CD14-positive monocyte (primary cell): ENCODE results near the gene SERTAD2. TPM values are rescaled to one million over a fixed set of nuclear protein-coding genes. Genes with fewer than 3 reads are reported as not detected.

Source experiments
- DNase-seq, 3 donors: peaks; one replicate each; pipeline ENCODE4 v3.0.0-alpha.2; 2011 to 2022
- H2AFZ ChIP-seq: 2 replicates; pipeline ENCODE4 v1.6.0; 2012; ENCODE audit warnings: mild to moderate bottlenecking, low read depth, low read length, inconsistent platforms; ENCODE audit not compliant: insufficient read depth, poor library complexity, severe bottlenecking
- H3K27ac ChIP-seq, 2 donors: 1 replicate in 1 of 2; 2 replicates in 1 of 2; pipeline ENCODE4 v1.5.1; 2012 to 2013; ENCODE audit warnings: low read length in 2 of 2, control low read depth in 1 of 2, inconsistent platforms in 1 of 2, low read depth in 1 of 2, mild to moderate bottlenecking in 1 of 2
- H3K27me3 ChIP-seq, 2 donors: one replicate each; pipeline versions ENCODE4 v1.6.0 to v1.6.1; 2011 to 2013; ENCODE audit warnings: low read length in 2 of 2; ENCODE audit not compliant: control insufficient read depth in 2 of 2, insufficient read depth in 2 of 2
- H3K36me3 ChIP-seq, 2 donors: replicated peaks in 1 of 2; 1 replicate in 1 of 2; 2 replicates in 1 of 2; pipeline versions ENCODE4 v1.5.1 to v1.6.1; 2012 to 2013; ENCODE audit warnings: low read length in 2 of 2, control low read depth in 1 of 2, inconsistent platforms in 1 of 2, mild to moderate bottlenecking in 1 of 2; ENCODE audit not compliant: insufficient read depth in 2 of 2, control insufficient read depth in 1 of 2
- H3K4me1 ChIP-seq, 2 donors: 1 replicate in 1 of 2; 2 replicates in 1 of 2; pipeline versions ENCODE4 v1.5.1 to v1.6.1; 2012 to 2013; ENCODE audit warnings: low read length in 2 of 2, control low read depth in 1 of 2, inconsistent platforms in 1 of 2, mild to moderate bottlenecking in 1 of 2, moderate library complexity in 1 of 2; ENCODE audit not compliant: insufficient read depth in 2 of 2, control insufficient read depth in 1 of 2
- H3K4me2 ChIP-seq: replicated peaks from 2 replicates; pipeline ENCODE3; 2012; ENCODE audit warnings: low read length, moderate library complexity, mild to moderate bottlenecking; ENCODE audit not compliant: poor library complexity, severe bottlenecking; ENCODE audit errors: extremely low read depth
- H3K4me3 ChIP-seq, 3 experiments: fragments of 200-600 bp in 1 of 3; sonication (generic) in 1 of 3; replicated peaks in 1 of 3; 1 replicate in 2 of 3; 2 replicates in 1 of 3; pipeline ENCODE4 v1.5.1; 2011 to 2013; ENCODE audit warnings: low read length in 3 of 3, mild to moderate bottlenecking in 3 of 3, control low read depth in 2 of 3, low read depth in 2 of 3, inconsistent platforms in 1 of 3, moderate library complexity in 1 of 3
- H3K79me2 ChIP-seq: 2 replicates; pipeline ENCODE4 v1.6.0; 2012; ENCODE audit warnings: mild to moderate bottlenecking, control low read depth, inconsistent platforms, low read length, moderate library complexity; ENCODE audit not compliant: insufficient read depth
- H3K9ac ChIP-seq: 2 replicates; pipeline ENCODE4 v1.6.0; 2017; ENCODE audit warnings: low read length, mild to moderate bottlenecking; ENCODE audit not compliant: insufficient read depth, poor library complexity, severe bottlenecking
- H3K9me3 ChIP-seq, 2 donors: replicated peaks in 1 of 2; 1 replicate in 1 of 2; 2 replicates in 1 of 2; pipeline versions ENCODE4 v1.5.1 to v1.6.1; 2012 to 2013; ENCODE audit warnings: low read length in 2 of 2, control low read depth in 1 of 2; ENCODE audit not compliant: control insufficient read depth in 1 of 2, insufficient read depth in 1 of 2
- H4K20me1 ChIP-seq: 2 replicates; pipeline ENCODE4 v1.6.0; 2012; ENCODE audit warnings: mild to moderate bottlenecking, low read length, control low read depth, moderate library complexity; ENCODE audit not compliant: insufficient read depth
- H3K27ac Mint-ChIP-seq, 7 donors: one replicate each; pipeline ENCODE4 v1.8.0; 2020; ENCODE audit warnings: mild to moderate bottlenecking in 7 of 7, mixed read lengths in 7 of 7, moderate library complexity in 6 of 7, inconsistent platforms in 2 of 7
- H3K27me3 Mint-ChIP-seq, 3 donors: one replicate each; pipeline ENCODE4 v1.8.0; 2021 to 2022; ENCODE audit warnings: low read depth in 3 of 3, mild to moderate bottlenecking in 3 of 3, mixed read lengths in 3 of 3, moderate library complexity in 3 of 3, inconsistent platforms in 1 of 3
- H3K36me3 Mint-ChIP-seq, 2 donors: one replicate each; pipeline ENCODE4 v1.8.0; 2020; ENCODE audit warnings: mixed read lengths in 2 of 2, inconsistent platforms in 1 of 2, mild to moderate bottlenecking in 1 of 2
- H3K4me1 Mint-ChIP-seq: one replicate; pipeline ENCODE4 v1.8.0; 2020; ENCODE audit warnings: mild to moderate bottlenecking, mixed read lengths
- H3K4me3 Mint-ChIP-seq, 2 donors: one replicate each; pipeline ENCODE4 v1.8.0; 2020; ENCODE audit warnings: mild to moderate bottlenecking in 2 of 2, mixed read lengths in 2 of 2, moderate library complexity in 1 of 2
- H3K9me3 Mint-ChIP-seq, 7 donors: one replicate each; pipeline ENCODE4 v1.8.0; 2020 to 2022; ENCODE audit warnings: mixed read lengths in 7 of 7, mild to moderate bottlenecking in 6 of 7, moderate library complexity in 6 of 7, inconsistent platforms in 2 of 7
- WGBS: methylation state at CpG from one replicate; pipeline ENCODE4 v1.1.5; 2013; ENCODE audit warnings: missing lambda C conversion rate; ENCODE audit not compliant: insufficient coverage; 5-methylcytosine and 5-hydroxymethylcytosine counted together
- intact Hi-C, 2 donors: fragments of 100-400 bp; cut with micrococcal nuclease; formaldehyde crosslinking; loops; one replicate each; pipeline versions ENCODE4 v1.15.0 to v1.15.1; 2023
- polyA plus RNA-seq, 3 donors: library from polyadenylated mRNA; depleted of rRNA in 1 of 3; unstranded in 2 of 3; stranded (reverse) in 1 of 3; fragments of 300-500 nt in 2 of 3; fragments of >200 nt in 1 of 3; fragmentation: Illumina TruSeq in 2 of 3; gene quantifications; 1 replicate in 2 of 3; 2 replicates in 1 of 3; pipeline ENCODE4 v1.2.3, GENCODE V29; 2012 to 2021
- TF ChIP-seq, protein P1 (sequence below): fragments of 200-600 bp; IDR thresholded peaks from one replicate; pipeline ENCODE4 v1.8.0; 2022; ENCODE audit warnings: antibody characterized with exemption, mild to moderate bottlenecking

The SERTAD2 gene
- polyA plus RNA-seq, 3 donors = 8.5 to 68.7 (median 8.8) TPM

DNA sequence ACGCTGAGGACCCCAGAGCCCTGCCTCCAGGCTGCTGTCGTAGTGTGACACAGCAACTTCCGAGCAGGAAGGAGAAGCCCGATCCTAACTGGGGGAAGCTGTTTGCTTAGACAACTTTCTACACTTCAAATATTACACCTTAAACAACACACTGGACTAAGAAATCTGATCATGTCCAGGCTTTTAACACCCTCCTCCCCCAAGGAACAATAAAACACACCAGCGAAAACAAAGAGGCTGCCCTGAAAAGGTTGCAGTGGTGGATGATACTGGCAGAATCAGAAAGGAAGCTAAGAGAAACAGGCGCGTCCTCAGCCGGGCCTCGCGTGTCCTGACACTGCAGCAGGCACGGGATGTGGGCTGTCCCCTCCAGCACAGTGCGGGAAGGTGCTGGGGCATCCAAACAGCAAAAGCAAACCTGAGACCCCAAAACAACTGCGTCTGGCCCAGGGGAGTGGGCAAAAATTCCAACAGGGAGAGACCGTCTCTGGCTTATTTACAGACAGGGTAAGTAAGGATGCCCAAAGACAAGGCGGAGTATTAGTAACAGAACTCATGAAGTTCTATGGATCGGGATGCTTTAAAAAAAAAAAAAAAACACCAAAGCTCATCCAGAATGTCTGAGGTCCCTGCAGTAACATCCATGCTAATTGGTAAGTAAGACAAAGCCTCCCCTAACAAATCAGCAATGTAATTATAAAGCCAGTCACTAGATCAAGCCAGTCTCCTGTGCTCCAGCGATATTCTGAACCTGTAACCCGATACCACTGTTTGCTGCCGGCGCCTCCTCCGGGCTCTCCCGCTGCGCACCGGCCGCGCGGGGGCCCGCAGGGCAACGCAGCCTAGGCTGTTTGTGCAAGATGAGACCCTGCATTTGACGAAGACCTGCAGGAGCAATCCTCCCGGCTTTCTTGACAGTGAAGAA lies 9.0 kb downstream of the SERTAD2 start:
- Mint-ChIP-seq H3K27me3 (no peaks in the 10 kb centered on the region), H3K4me3 (peak overlapping the region; percentile 88 to 96), H3K9me3 (peaks cover 0 to 5% (median 0%) of the 10 kb centered on the region in 7 donors), H3K36me3 (peaks cover 9 to 12% of the 10 kb centered on the region in 2 donors), H3K27ac (peak overlapping the region; percentile 96 to 99 (median 99)), H3K4me1 (peaks cover 90% of the 10 kb centered on the region)
- H3K27ac ChIP-seq = peak overlapping the region; percentile 97 to 98
- peaks cover 47 to 59% of the 10 kb centered on the region in 2 donors for H3K4me1 ChIP-seq
- H2AFZ ChIP-seq = peak overlapping the region; percentile 18
- H3K36me3 ChIP-seq = peaks cover 0 to 7% of the 10 kb centered on the region in 2 donors
- TF ChIP-seq, protein P1, sequence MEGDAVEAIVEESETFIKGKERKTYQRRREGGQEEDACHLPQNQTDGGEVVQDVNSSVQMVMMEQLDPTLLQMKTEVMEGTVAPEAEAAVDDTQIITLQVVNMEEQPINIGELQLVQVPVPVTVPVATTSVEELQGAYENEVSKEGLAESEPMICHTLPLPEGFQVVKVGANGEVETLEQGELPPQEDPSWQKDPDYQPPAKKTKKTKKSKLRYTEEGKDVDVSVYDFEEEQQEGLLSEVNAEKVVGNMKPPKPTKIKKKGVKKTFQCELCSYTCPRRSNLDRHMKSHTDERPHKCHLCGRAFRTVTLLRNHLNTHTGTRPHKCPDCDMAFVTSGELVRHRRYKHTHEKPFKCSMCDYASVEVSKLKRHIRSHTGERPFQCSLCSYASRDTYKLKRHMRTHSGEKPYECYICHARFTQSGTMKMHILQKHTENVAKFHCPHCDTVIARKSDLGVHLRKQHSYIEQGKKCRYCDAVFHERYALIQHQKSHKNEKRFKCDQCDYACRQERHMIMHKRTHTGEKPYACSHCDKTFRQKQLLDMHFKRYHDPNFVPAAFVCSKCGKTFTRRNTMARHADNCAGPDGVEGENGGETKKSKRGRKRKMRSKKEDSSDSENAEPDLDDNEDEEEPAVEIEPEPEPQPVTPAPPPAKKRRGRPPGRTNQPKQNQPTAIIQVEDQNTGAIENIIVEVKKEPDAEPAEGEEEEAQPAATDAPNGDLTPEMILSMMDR = no peak
- intact Hi-C loops = loop anchor here (5.0 to 10.0 kb wide), 3 partner anchors 37 to 223 kb away; partner anchors contain the start of gene AFTPH (in 1 of the 2)
- peak overlapping the region; percentile 80 for H3K9ac ChIP-seq
- WGBS = 0% methylated on average over 25 of the region's 31 CpGs
- no peaks in the 10 kb centered on the region for H3K27me3 ChIP-seq
- peaks cover 73% of the 10 kb centered on the region for H4K20me1 ChIP-seq
- H3K4me3 ChIP-seq = peak overlapping the region; percentile 46 to 74 (median 57)
- peak overlapping the region; percentile 87 for H3K4me2 ChIP-seq
- H3K79me2 ChIP-seq = peaks cover 100% of the 10 kb centered on the region
- peak; percentile 79 to 84 (median 82) for DNase-seq
- H3K9me3 ChIP-seq = no peaks in the 10 kb centered on the region

DNA sequence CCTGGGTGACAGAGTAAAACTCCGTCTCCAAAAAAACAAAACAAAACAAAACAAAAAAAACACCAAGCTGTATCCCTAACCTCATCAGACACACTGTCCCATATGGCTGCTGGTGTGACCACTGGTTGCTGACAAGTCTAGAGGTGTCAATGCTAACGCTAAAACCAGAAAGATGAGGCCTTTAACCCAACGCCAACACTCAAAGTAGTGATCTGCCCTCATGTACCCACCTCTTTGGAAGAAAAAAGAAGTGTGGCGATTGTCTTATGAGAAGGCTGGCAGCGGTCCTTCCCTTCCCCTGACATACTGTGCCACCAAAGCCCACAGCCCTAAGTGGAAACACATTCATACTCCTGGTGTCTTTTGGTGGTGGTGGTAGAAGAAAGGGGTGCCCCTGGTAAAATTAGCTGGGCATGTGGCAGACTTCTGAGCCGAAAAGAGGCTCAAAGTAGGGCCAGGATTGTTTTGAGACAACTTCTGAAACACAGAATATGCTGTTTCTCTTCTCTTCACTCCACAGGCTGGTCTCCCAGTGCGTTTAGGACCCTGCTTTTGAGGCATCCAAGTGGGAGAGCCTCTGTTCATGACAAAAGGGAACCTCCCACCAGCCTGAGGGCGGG lies 9.8 kb downstream of the SERTAD2 start:
- Histone ChIP-seq H3K79me2 (peaks cover 100% of the 10 kb centered on the region), H3K27me3 (no peaks in the 10 kb centered on the region), H3K4me2 (peak overlapping the region; percentile 87), H3K9ac (peak overlapping the region; percentile 80), H3K36me3 (peaks cover 0 to 7% of the 10 kb centered on the region in 2 donors), H3K4me1 (peaks cover 44 to 56% of the 10 kb centered on the region in 2 donors), H3K4me3 (peak overlapping the region in 2 of 3 experiments; percentile 57 to 74), H3K27ac (peak overlapping the region; percentile 97 to 98), H2AFZ (peak overlapping the region; percentile 18), H4K20me1 (peaks cover 73% of the 10 kb centered on the region), H3K9me3 (no peaks in the 10 kb centered on the region)
- Mint-ChIP-seq H3K27ac (peak overlapping the region; percentile 96 to 99 (median 99)), H3K9me3 (peaks cover 0 to 5% (median 0%) of the 10 kb centered on the region in 7 donors), H3K4me1 (peaks cover 87% of the 10 kb centered on the region), H3K4me3 (peak overlapping the region; percentile 88 to 96), H3K36me3 (peaks cover 9 to 11% of the 10 kb centered on the region in 2 donors), H3K27me3 (no peaks in the 10 kb centered on the region)
- WGBS = 13% methylated on average over 4 of the region's 8 CpGs
- no peak for DNase-seq
- intact Hi-C loops = loop anchor here (5.0 to 10.0 kb wide), 2 partner anchors 37 to 119 kb away; partner anchors contain the start of gene AFTPH (in 1 of the 2)
- TF ChIP-seq, protein P1 = no peak
